ENCODE data around the gene RFXANK.
"Not testable (repeated sequence)": the region's sequence is repeated elsewhere in the genome, so short reads cannot be mapped to it uniquely, and the experiment has no call there.

The RFXANK gene, protein sequence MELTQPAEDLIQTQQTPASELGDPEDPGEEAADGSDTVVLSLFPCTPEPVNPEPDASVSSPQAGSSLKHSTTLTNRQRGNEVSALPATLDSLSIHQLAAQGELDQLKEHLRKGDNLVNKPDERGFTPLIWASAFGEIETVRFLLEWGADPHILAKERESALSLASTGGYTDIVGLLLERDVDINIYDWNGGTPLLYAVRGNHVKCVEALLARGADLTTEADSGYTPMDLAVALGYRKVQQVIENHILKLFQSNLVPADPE

DNA sequence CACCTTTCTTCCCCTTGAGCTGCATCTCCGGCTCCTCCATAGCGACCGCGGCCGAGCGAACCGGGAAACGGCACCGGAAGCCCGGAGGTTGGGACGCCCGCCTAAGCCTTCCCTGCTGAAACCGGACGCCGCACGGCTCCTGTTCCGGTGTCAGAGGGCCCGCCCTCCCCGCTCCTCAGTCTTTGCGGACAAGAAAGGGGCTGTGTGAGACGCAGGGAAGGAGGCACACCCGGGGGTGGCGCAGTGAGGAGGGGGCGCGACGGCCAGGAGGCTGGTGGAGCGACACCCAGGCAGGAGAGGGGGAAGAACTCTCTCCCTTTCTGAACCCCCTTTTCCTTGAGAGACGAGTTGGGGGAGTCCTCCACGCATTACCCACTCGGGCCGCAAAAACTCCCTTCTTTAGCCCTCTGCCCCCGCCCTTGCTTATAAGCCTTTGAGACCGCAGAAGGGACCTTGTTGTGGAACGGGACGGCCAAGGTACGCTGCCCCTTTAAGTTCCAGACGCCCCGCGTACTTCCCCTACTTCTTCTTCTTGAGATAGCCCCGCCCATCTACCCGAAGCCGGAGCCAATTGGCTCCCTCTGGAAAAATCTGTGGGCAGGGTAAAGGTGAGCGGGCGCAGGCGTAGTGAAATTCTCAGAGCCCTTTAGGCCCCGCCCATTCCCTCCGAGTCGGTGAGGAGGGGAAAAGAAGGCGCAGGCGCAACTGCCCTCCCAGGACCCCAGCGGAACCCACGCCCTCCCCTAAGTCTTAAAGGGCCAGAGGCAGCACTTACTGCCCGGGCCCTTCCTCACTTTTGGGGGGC lies at the start of gene RFXANK, which contains the start of gene BORCS8:
Gene RFXANK, plus strand, starts transcription at position 181 of the 805 bp plus-strand sequence. CDS start 1,689 bp downstream, outside the sequence.
Gene BORCS8, minus strand, starts transcription at position 75 of the 805 bp plus-strand sequence. Its CDS starts 35 bp downstream, at position 40.
- peak; percentile 100 for DNase-seq (ENCODE audit: low spot score)

DNA sequence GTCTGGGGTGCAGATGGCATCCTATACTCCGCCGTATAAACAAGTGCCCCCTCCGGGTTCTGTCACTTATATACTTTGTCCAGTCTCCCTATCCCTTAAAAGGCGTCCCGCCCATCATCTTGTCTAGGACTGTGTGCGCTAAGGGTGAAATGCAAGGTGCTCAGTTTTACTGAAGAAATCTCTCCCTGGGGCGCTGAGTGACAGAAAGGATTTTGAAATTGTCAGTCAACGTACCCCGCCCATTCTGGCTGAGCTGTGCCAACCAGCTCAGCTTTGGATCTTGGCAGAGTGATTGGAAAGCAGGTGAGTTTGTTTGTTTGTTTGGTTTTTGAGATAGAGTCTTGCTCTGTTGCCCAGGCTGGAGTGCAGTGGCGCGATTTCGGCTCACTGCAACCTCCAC lies 49.7 kb upstream of the RFXANK start:
- DNase-seq (ENCODE audit: low spot score): no peak

DNA sequence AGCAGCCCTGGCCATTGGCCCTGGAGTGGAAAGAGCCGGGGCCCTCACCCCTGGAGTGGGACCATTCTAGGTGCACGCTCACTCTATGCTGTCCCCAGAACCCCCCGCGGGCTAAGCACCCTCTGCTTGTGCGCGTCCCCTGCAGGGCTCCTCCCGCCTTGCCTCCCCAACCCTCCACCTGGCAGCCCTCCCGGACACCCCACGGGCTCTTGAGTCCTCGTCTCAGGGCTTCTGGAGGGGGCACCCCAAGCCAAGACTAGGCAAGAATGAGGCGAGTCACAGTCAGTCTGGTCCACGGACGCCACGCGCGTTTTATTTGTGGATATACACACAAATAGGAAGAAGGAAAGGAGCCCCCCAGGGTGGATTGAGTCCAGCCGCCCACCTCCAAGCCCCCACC lies 46.8 kb upstream of the RFXANK start:
- no peak for DNase-seq (ENCODE audit: low spot score)

DNA sequence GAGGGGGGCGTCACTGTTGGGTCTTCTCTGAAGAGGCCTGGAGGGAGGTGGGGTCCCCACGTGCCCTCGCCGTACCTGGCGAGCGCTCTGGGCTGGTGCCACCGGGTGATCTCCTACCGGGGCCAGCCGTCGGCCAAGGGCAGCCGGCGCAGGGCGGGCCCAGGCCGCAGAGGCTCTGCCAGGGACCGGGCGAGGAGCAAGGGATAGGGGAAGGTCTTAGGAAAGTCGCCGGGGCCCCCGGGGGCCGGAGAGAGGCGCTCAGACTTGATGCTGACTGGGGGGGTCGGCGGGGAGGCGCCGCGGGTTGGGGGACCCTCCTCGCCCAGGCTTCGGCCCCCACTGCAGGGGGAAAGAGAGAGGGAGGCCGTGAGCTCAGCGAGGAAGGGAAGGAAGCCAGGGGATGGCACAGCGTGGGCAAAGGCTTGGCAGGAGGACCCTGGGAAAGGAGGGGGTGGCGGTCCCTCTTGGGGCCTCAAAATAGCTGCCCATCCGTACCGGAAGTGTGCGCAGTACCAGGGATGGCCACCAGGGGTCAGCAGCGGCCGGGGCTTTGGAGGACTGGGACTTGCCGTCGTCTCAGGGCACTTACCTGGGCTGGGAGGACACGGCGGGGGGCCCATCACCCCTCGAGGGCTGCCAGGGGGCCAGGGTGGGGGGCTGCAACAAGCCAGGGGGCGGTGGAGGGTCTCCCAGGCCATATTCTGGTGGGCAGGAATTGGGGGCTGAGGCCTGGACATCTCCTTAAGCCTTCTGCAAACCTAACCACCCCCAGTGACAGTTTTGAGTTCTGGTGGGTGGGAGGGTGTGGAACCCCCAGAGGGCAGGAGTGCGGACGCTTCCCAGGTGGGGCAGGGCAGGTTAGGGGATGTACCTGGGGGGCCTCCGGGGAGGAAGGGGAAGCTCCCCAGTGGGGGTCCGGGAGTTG lies 46.1 kb upstream of the RFXANK start:
- DNase-seq (ENCODE audit: low spot score): peak; percentile 74

DNA sequence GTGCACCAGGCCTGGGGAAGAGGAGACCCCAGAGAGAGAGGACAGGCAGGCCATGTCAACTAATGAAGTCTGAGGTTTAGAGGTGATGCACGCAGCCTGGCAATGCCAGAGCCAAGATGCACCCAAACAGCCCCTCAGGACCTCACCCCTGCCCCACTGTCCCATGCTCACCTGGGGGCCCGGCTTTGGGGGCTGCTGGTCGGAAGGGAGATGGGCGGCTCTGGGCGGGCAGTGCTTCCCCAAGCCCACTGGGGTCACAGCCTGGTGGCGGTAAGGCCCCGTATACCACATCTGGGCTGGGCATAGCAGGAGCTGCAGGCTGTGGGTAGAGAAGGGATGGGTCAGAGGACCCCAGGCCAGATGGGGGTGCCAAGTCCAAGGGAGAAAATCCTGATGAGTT lies 45.2 kb upstream of the RFXANK start:
- DNase-seq (ENCODE audit: low spot score): no peak

DNA sequence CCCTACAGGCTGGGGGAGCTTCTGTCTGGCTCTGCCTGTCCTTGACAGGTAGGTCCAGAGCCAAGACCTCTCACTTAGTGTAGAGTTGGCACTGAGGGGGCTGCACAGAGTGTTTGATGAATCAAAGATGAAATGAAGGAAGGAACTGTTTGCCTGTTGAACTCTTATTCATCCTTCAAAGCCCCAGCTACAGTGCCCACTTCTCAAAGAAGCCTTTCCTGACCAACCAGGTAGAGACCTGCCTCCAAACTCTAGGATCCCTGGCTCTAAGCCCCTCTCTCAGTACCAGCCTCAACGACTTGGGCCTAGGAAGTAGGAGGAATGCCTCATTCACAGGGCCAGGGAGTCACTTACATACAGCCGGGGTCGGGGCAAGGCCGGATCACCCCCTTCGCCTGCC lies 44.7 kb upstream of the RFXANK start:
- no peak for DNase-seq (ENCODE audit: low spot score)

DNA sequence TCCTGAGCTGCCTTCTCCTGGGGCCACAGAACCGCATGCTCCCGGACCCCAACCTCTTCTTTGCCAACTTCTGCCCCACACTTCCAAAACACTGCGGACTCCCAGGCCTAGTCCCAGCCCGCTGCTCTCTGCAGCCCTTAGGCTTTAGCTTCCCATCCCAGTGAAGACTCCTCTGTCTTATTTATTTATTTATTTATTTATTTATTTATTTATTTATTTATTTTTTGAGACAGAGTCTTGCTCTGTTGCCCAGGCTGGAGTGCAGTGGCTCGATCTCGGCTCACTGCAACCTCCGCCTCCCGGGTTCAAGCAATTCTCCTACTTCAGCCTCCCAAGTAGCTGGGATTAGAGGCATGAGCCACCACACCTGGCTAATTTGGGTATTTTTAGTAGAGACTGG lies 43.6 kb upstream of the RFXANK start:
- DNase-seq (ENCODE audit: low spot score): not testable (repeated sequence)

DNA sequence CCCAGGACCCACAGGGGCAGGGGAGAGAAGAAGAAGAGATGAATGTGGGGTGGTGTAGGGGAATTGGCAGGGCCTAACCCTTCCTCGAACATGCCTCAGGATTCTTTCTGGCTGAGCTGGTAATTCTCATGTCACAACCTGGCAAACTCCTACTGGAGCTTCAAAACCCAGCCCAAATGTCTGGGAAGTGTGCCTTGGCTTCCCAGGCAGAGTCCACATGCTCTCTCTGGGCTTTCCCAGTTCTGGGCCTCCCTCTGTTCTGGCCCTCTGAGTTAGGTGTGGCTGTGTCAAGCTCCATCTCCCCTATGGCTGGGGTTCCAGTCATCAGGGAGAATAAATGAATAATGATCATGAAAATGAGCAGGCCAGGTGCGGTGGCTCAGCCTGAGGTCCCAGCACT lies 42.6 kb upstream of the RFXANK start:
- no peak for DNase-seq (ENCODE audit: low spot score)

DNA sequence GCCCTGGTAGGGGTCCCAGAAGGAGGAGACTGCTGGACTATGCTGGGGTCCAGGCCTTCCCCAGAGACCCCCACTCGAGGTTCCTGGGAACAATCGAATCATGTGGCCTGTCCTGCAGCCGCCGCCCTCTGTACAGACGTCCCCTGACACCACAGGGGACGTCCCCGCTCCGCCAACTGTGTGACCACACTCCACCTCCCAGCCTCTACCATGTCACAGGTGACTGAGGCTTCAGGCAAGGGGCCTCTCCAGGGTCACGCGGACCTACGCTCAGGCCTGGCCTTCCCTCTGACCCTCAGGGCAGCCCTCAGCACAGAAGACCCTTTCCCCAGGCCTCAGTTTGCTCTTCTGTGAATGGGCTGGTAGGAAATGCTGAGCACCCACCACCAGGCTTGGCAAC lies 40.6 kb upstream of the RFXANK start:
- no peak for DNase-seq (ENCODE audit: low spot score)

DNA sequence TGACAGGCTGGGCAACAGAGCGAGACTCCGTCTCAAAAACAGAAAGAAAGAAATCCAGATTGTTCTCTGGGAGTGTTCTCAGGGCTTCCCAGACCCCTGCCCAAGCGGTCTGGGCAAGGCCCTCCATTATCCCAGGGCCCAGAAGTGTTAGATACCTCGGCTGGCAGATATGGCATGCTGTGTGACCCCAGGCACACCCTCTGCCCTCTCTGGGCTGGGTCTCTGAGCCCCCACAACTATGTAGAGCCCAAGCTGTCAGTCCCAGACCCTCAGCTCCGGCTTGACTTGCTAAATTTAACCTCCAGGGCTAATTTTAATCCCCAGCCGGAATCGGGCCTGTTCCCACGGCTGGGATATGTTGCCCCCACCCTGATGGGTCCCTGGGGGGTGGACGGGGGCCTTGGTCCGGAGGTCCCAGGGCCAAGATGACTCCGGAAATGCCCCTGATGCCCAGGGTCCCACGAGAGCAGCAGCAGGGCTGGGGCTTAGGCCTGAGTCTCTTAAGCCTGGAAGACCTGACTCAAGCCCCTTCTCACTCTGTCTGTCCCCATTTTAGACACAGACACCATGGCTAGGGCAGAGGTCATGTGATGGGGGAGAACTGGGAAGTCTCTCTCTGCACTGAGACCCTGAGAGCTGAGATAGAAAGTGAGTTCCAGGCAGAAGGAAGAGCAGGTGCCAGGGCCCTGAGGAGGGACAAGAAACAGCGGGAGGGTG lies 39.2 kb upstream of the RFXANK start:
- DNase-seq (ENCODE audit: low spot score): no peak

DNA sequence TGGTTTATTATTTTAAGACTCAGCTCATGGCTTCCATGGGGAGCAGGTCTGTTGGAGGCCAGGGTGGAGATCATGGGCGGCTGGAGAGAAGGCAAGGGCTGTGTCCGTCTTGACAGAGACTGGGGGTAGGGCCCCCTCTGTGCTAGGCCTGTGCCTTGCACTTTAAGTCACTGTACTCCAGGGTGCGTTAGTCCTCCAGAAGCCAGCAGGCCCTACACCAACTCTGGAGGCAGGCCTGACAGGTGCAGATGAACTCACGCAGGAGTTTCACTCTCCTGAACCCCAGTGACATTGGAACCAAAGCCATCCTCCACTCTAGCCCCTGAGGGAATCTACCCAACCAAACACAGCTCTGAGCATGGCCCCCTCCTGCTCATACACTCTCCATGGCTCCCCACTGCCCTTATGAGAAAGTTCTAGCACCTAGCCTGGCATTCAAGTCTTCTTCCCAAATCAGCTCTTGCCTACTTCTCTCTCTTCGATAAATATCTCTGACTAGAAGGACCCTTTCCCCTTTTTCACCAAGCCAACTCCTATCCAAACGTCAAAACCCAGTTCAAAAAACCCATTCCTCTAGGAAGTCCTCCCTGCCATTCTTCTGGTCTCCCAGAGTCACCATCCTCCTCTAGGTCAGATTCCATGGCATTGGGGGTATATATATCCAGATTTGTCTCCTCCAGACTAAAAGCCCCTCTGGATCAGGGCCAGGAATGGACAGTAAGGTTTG lies 37.1 kb upstream of the RFXANK start:
- peak; percentile 73 for DNase-seq (ENCODE audit: low spot score)

DNA sequence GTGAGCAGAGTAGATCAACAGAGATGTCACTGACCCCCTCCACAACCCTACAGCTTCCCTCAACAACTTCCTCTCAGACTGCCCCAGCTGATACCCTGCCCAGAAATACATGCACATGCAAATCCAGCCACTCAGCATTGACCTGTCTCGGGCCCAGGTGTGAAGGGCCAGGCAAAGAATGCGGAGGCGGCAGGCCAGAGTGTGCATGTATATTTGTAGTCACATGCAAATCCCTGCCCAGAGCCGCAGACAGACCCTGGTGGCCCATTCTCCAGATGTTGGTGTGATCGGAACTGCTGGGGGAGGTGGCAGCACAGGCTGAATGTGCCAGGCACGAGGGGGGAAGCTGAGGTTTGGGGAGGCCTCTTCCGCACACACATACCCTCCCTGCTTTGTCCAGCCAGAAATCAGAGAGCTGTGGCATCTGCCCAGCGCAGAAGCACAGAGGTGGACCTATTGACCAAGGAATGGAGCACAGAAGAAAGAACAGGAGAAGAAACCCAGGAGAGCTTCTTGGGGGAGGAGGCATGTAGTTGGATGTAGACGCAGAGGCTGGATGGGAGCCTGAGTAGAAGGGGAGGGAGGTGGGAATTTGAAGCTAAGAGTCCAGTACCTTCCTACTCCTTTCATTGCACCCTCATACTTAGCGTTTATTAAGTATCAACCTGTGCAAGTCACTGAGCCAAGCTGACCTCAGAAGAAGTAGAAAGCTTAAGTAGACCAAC lies 36.4 kb upstream of the RFXANK start:
- DNase-seq (ENCODE audit: low spot score): peak; percentile 95

DNA sequence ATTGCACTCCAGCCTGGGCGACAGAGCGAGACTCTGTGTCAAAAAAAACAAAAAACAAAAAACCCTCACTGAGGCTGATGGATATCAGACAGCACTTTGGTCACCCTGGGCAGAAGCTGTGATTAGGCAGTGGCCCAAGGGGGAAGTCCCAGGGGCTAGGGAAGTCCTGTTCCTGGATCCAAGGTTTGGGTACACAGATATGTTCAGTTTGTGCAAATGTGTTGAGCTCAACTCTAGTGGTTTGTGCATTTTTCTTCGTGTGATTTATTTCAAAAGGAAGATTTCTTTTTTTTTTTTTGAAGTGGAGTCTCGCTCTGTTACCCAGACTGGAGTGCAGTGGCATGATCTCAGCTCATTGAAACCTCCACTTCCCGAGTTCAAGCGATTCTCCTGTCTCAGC lies 34.2 kb upstream of the RFXANK start:
- no peak for DNase-seq (ENCODE audit: low spot score)

DNA sequence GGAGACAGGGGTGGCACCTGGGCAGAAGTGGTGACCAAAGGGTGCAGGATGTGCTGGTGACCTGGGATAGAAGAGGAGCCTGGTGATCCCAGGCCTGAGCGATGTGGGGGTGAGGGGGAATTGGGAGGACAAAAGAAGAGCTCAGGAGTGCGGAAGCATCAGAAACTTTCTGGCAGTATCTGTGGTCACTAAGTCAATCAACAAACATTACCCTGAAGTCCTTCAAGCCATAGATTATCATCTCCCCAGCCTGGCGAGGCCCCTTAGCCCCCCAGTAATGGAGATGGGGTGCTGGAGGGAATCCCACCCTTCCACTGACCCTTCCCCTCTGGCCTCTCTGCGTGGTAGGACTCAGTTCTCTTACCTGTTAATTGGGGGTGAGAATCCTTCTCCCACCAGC lies 32.5 kb upstream of the RFXANK start:
- no peak for DNase-seq (ENCODE audit: low spot score)

DNA sequence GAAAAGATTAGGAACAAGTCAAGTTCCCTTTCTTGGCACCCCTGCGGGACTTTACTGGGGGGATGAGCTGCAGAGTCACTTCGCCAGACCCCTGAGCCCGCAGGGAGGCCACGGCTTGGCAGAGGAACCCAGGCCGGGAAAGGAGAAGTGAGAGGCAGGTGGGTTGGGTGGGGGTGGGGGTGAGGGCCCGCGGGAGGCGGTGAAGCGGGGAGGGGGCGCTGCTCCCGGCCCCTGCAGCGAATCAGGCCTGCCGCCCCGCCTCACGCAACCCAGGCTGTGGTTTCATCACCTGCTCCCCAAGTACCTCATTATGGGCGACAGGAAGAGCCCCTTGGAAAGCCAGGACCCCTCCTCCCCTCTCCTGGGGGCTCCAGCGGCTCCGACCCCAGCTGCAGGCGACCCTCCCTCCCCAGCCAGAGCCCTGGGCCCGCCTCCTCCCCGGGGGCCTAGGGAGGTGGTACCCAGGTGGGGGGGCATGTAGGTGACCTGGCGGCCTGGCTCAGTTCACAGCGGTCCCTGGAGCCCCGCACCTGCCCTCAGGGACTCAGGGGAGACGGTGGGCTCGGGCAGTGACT lies 31.5 kb upstream of the RFXANK start:
- peak; percentile 87 for DNase-seq (ENCODE audit: low spot score)

DNA sequence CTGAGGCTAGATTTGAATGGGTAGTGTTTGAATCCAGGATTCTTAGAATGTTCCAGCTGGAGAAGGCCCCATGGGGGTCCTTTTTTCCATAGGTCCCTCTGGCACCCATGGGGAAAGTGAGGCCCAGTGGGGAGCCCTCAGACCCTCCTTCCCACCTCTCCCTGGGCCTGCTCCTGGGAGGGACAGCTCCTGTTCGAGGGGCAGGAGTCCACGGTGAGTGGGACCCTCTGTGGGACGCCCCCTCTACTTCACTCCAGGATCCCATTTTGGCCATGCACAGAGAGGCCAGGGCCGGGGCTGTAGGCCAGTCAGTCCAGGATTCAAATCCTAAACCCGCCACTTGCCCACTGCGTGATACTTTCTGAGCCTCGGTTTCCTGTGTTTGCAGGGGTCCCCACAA lies 29.6 kb upstream of the RFXANK start:
- no peak for DNase-seq (ENCODE audit: low spot score)

DNA sequence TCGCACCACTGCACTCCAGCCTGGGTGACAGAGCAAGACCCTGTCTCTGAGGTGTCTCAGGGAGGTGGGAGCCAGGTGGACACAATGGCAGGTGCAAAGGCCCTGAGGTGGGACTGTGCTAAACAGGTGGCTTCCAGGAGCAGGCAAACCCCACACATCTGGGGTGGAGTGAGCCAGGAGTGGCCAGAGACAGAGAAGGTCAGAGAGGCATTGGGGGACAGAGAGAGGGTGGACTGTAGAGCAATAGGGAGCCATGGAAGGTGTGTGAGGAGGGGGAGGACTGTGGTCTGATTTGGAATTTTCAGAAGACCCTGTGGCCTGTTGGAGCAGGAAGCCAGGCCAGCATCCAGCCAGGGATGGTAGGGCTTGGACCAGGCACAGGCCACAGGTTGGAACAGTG lies 26.7 kb upstream of the RFXANK start:
- DNase-seq (ENCODE audit: low spot score): no peak

DNA sequence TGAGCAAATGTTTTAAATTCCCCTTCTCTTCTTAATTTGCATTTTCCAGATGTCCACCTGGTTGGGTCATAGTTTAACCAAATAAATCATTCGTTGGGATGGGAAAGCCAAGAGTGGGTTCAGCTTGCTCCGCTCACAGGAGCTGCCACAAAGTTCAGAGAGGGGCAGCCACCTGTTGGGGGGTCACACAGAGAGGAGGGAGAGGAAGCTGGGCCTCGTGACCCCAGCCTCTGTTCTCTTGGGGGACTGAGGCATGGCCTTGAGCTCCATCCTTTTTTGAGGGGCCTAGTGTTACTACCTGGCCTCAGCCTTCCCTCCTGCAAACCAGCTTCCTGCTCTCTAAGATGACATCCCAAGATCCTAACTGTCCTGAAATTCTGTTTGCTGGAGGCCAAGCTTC lies 24.4 kb upstream of the RFXANK start:
- peak; percentile 46 for DNase-seq (ENCODE audit: low spot score)

DNA sequence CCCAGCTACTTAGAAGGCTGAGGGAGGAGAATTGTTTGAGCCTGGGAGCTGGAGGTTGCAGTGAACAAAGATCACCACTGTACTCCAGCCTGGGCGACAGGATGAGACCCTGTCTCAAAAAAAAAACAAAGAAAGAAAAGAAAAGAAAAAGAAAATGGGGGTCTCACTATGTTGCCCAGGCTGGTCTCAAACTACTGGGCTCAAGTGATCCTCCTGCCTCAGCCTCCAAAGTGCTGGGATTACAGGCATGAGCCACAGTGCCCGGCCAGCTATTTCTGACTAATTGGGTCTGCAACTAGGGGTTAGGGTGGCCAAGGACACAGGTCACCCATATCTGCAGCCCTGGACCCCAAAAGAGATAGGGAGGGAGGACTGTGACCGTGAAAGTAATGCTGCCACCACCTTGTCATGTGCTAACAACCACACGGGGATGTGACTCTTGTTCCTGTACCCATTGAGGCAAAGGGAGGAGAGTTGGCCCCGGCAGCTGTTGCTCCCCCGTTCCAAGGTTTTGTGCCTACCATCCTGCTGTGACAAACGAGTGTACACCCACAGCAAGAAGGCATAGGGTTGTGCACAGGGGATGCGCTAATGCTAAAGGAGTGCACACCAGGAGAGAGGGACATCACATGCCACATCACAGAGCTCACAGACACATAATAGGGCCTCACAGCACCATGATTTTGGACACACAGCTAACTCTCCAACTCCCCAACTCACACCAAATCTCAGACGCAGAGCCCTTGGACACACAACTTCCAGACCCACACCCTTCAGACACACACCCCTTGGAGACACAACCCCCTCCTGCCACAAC lies 22.6 kb upstream of the RFXANK start:
- DNase-seq (ENCODE audit: low spot score): peak; percentile 62

Data from NAMALWA (cell line).